ENCODE data around the gene AP2A2. TPM values are rescaled to one million over a fixed set of nuclear protein-coding genes. Genes with fewer than 3 reads are reported as not detected.

AP2A2 gene
- total RNA-seq, 2 donors from 2014 or later: 35.1 to 70.2 TPM

GRCh38 chr11:1012291-1012690, 86.6 kb downstream of the AP2A2 start:
- WGBS: 94% methylated on average over 17 of the region's 17 CpGs
- Histone ChIP-seq H3K36me3 (peaks cover 10 to 15% of the 10 kb centered on the region in 2 donors), H3K4me1 (replicated peaks) (no peaks in the 10 kb centered on the region), H3K4me3 (no peak overlapping the region), H3K27me3 (replicated peaks; ENCODE audit: insufficient read depth) (no peaks in the 10 kb centered on the region), H3K27ac (no peak overlapping the region), H3K9me3 (no peaks in the 10 kb centered on the region)
- DNase-seq (ENCODE audit: low spot score): no peak
- intact Hi-C loops (cut with DNase I): no loop called here
- TF ChIP-seq CTCF (IDR thresholded peaks at IDR 0.05) (no peak), POLR2A (IDR thresholded peaks at IDR 0.05) (no peak), POLR2AphosphoS5 (IDR thresholded peaks at IDR 0.05) (no peak)

- intact Hi-C loops (cut with DNase I): no loop called here
- H3K27ac ChIP-seq: no peak overlapping the region
- TF ChIP-seq POLR2A (IDR thresholded peaks at IDR 0.05) (no peak), POLR2AphosphoS5 (IDR thresholded peaks at IDR 0.05) (no peak), CTCF (IDR thresholded peaks at IDR 0.05) (no peak)
- no peak overlapping the region for H3K4me3 ChIP-seq
- H3K4me1 ChIP-seq (replicated peaks): no peaks in the 10 kb centered on the region
- no peaks in the 10 kb centered on the region for H3K9me3 ChIP-seq
- peaks cover 10 to 15% of the 10 kb centered on the region in 2 donors for H3K36me3 ChIP-seq
- H3K27me3 ChIP-seq (replicated peaks; ENCODE audit: insufficient read depth): no peaks in the 10 kb centered on the region
- DNase-seq (ENCODE audit: low spot score): no peak
- WGBS: 90% methylated on average over 20 of the region's 28 CpGs
Observed at GRCh38 chr11:1012740-1013630, 87.3 kb downstream of the AP2A2 start.

- Histone ChIP-seq H3K4me1 (replicated peaks) (no peaks in the 10 kb centered on the region), H3K27ac (no peak overlapping the region), H3K27me3 (replicated peaks; ENCODE audit: insufficient read depth) (no peaks in the 10 kb centered on the region), H3K36me3 (peaks cover 10 to 15% of the 10 kb centered on the region in 2 donors), H3K9me3 (no peaks in the 10 kb centered on the region), H3K4me3 (no peak overlapping the region)
- intact Hi-C loops (cut with DNase I): no loop called here
- TF ChIP-seq CTCF (IDR thresholded peaks at IDR 0.05) (no peak), POLR2AphosphoS5 (IDR thresholded peaks at IDR 0.05) (no peak), POLR2A (IDR thresholded peaks at IDR 0.05) (no peak)
- 95% methylated on average over 11 of the region's 12 CpGs for WGBS
- no peak for DNase-seq (ENCODE audit: low spot score)
Observed at GRCh38 chr11:1013631-1013935, 87.9 kb downstream of the AP2A2 start.

GRCh38 chr11:1014276-1014675, 88.6 kb downstream of the AP2A2 start:
- 87% methylated on average over 14 of the region's 14 CpGs for WGBS
- Histone ChIP-seq H3K4me3 (no peak overlapping the region), H3K36me3 (peaks cover 10 to 12% of the 10 kb centered on the region in 2 donors), H3K9me3 (no peaks in the 10 kb centered on the region), H3K4me1 (replicated peaks) (no peaks in the 10 kb centered on the region), H3K27me3 (replicated peaks; ENCODE audit: insufficient read depth) (no peaks in the 10 kb centered on the region), H3K27ac (no peak overlapping the region)
- no peak for DNase-seq (ENCODE audit: low spot score)
- no peak for TF ChIP-seq POLR2AphosphoS5 (IDR thresholded peaks at IDR 0.05)
- no peak for TF ChIP-seq CTCF (IDR thresholded peaks at IDR 0.05)
- no peak for TF ChIP-seq POLR2A (IDR thresholded peaks at IDR 0.05)
- intact Hi-C loops (cut with DNase I): no loop called here

GRCh38 chr11:1015064-1015463, 89.4 kb downstream of the AP2A2 start:
- H3K27ac ChIP-seq: no peak overlapping the region
- no peak for DNase-seq (ENCODE audit: low spot score)
- no peaks in the 10 kb centered on the region for H3K4me1 ChIP-seq (replicated peaks)
- TF ChIP-seq POLR2A (IDR thresholded peaks at IDR 0.05) (no peak), POLR2AphosphoS5 (IDR thresholded peaks at IDR 0.05) (no peak), CTCF (IDR thresholded peaks at IDR 0.05) (no peak)
- H3K36me3 ChIP-seq: peaks cover 4 to 8% of the 10 kb centered on the region in 2 donors
- WGBS: 89% methylated on average over 7 of the region's 7 CpGs
- H3K9me3 ChIP-seq: no peaks in the 10 kb centered on the region
- H3K4me3 ChIP-seq: no peak overlapping the region
- no peaks in the 10 kb centered on the region for H3K27me3 ChIP-seq (replicated peaks; ENCODE audit: insufficient read depth)
- intact Hi-C loops (cut with DNase I): no loop called here

All from prostate gland (tissue), 2 donors.